PC-3 (cell line): ENCODE data around the gene COG3. TPM values are rescaled to one million over a fixed set of nuclear protein-coding genes. Genes with fewer than 3 reads are reported as not detected.
A peak's percentile ranks its signal among the peaks of the same experiment; 100 is the strongest.

Source experiments
- ATAC-seq: fragments of 200-7000 bp; cut with Tn5 transposase; 2 replicates; pipeline ENCODE4 v1.9.1; 2020; ENCODE audit warnings: mild to moderate bottlenecking, moderate library complexity
- BruUV-seq: library from RNA; stranded (reverse); fragments of 400-500 nt; replicated peaks from 2 replicates; lab custom pipeline; 2021; lab: Mats Ljungman, UMichigan
- CTCF ChIA-PET: fragments of 300-600 bp; sonication (Branson Sonifier 250); formaldehyde crosslinking; loops from one replicate; lab custom pipeline; 2022; ENCODE audit warnings: antibody characterized with exemption; lab: Charles Lee
- POLR2A ChIA-PET: fragments of 300-600 bp; sonication (Branson Sonifier 250); formaldehyde crosslinking; loops from one replicate; lab custom pipeline; 2022; ENCODE audit warnings: antibody characterized with exemption; ENCODE audit not compliant: unreplicated experiment; lab: Charles Lee
- DNase-seq: peaks from one replicate; pipeline ENCODE4 v3.0.0-alpha.2; 2015
- H2AFZ ChIP-seq: fragments of 300-600 bp; sonication (generic); 2 replicates; pipeline ENCODE4 v1.6.0; 2016; ENCODE audit warnings: antibody characterized with exemption, low read length
- H3F3A ChIP-seq: fragments of 300-600 bp; sonication (generic); one replicate; pipeline ENCODE4 v1.6.0; 2017; ENCODE audit warnings: antibody characterized with exemption, low read length, control low read depth, mild to moderate bottlenecking; ENCODE audit not compliant: unreplicated experiment
- H3K27ac ChIP-seq: fragments of 300-600 bp; sonication (generic); 2 replicates; pipeline ENCODE4 v1.5.1; 2016; ENCODE audit warnings: mild to moderate bottlenecking, low read length
- H3K27me3 ChIP-seq: fragments of 300-600 bp; sonication (generic); 2 replicates; pipeline ENCODE4 v1.6.1; 2016; ENCODE audit warnings: low read length, mixed read lengths
- H3K36me3 ChIP-seq: fragments of 300-600 bp; sonication (generic); 2 replicates; pipeline ENCODE4 v1.6.1; 2016; ENCODE audit warnings: low read depth, mixed run types, low read length, mixed read lengths
- H3K4me1 ChIP-seq: fragments of 300-600 bp; sonication (generic); 2 replicates; pipeline ENCODE4 v1.5.1; 2016; ENCODE audit warnings: low read length; ENCODE audit not compliant: insufficient read depth
- H3K4me2 ChIP-seq: fragments of 300-600 bp; sonication (generic); 2 replicates; pipeline ENCODE4 v1.6.0; 2016; ENCODE audit warnings: low read length
- H3K4me3 ChIP-seq: fragments of 300-600 bp; sonication (generic); 2 replicates; pipeline ENCODE4 v1.5.1; 2016; ENCODE audit warnings: mild to moderate bottlenecking, low read length, mixed read lengths
- H3K79me2 ChIP-seq: fragments of 300-600 bp; sonication (generic); 2 replicates; pipeline ENCODE4 v1.6.1; 2017; ENCODE audit warnings: low read length, mixed read lengths
- H3K9ac ChIP-seq: fragments of 300-600 bp; sonication (generic); 2 replicates; pipeline ENCODE4 v1.6.0; 2016; ENCODE audit warnings: mild to moderate bottlenecking, low read length
- H3K9me2 ChIP-seq: fragments of 300-600 bp; sonication (generic); replicated peaks from 2 replicates; pipeline ENCODE4 v1.6.1; 2016; ENCODE audit warnings: mixed run types, low read length, mixed read lengths
- H3K9me3 ChIP-seq: fragments of 300-600 bp; sonication (generic); 2 replicates; pipeline ENCODE4 v1.6.1; 2016; ENCODE audit warnings: low read length, mixed read lengths
- H4K20me1 ChIP-seq: fragments of 300-600 bp; sonication (generic); 2 replicates; pipeline ENCODE4 v1.6.1; 2016; ENCODE audit warnings: low read length, mixed read lengths
- EZH2 ChIP-seq: fragments of 300-600 bp; sonication (generic); IDR thresholded peaks from one replicate; pipeline ENCODE4 v1.6.1; 2017; ENCODE audit warnings: antibody characterized with exemption, mild to moderate bottlenecking, low read length; ENCODE audit not compliant: unreplicated experiment
- EZH2phosphoT487 ChIP-seq: fragments of 300-600 bp; sonication (generic); IDR thresholded peaks from 2 replicates; pipeline ENCODE4 v1.6.1; 2018; ENCODE audit warnings: mild to moderate bottlenecking, antibody characterized with exemption, low read length, borderline replicate concordance
- intact Hi-C: fragments of 100-400 bp; cut with micrococcal nuclease; formaldehyde crosslinking; loops from 2 replicates; pipeline ENCODE4 v1.9.0; 2023
- total RNA-seq: library from RNA; depleted of rRNA; stranded (reverse); fragments of >200 nt; gene quantifications from 2 replicates; pipeline ENCODE4 v1.2.3, GENCODE V29; 2014
- TF ChIP-seq, protein P1 (sequence below): fragments of 300-600 bp; sonication (generic); conservative IDR thresholded peaks from 2 replicates; pipeline ENCODE4 v1.5.1; 2017; ENCODE audit warnings: antibody characterized with exemption, low read depth, mild to moderate bottlenecking, low read length

Gene COG3
- total RNA-seq, 1 experiment from 2014 or later = 28.8 TPM

DNA sequence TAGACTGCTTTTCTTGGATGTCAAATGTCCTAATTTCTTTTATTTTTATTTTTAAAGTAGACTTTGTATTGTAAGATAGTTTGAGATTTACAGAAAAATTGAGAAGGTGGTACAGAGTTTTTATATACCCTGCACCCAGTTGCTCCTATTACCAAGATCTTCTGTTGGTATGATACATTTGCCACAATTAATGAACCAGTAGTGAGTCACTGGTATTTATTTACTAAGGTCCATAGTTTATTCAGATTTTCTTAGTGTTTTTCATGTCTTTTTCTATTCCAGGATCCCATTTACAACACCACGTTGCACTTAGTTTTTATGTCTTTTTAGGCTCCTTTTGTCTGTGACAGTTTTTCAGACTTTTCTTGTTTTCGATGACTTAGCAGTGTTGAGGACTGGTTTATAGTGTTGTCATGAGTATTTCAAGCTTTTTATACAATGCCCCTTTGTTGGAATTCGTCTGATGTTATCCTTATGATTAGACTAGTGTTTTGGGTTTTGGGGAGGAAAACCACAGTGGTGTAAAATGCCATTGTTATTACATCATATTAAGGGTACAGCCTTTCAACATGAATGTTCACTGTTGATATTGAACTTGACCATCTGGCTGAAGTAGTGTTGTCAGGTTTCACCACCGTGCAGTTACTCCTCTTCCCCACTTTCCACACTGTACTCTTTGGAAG is 35.9 kb downstream of the COG3 start:
- POLR2A ChIA-PET = no interaction called here
- Histone ChIP-seq H3K4me1 (peaks cover 29% of the 10 kb centered on the region), H2AFZ (no peak overlapping the region), H3K9ac (peak overlapping the region; percentile 29), H3K4me3 (peak overlapping the region; percentile 5; the same call in 1 of the 2 replicates), H3K36me3 (peaks cover 42% of the 10 kb centered on the region), H3K27me3 (no peaks in the 10 kb centered on the region), H3K4me2 (peak overlapping the region; percentile 64), H4K20me1 (no peaks in the 10 kb centered on the region), H3K79me2 (peaks cover 9% of the 10 kb centered on the region), H3K9me3 (no peaks in the 10 kb centered on the region), H3F3A (no peaks in the 10 kb centered on the region), H3K27ac (peak overlapping the region; percentile 83), H3K9me2 (no peaks in the 10 kb centered on the region)
- BruUV-seq = no TSS peak
- ATAC-seq (peak; percentile 79), DNase-seq (peak; percentile 80)
- intact Hi-C loops = no loop called here
- TF ChIP-seq, protein P1, sequence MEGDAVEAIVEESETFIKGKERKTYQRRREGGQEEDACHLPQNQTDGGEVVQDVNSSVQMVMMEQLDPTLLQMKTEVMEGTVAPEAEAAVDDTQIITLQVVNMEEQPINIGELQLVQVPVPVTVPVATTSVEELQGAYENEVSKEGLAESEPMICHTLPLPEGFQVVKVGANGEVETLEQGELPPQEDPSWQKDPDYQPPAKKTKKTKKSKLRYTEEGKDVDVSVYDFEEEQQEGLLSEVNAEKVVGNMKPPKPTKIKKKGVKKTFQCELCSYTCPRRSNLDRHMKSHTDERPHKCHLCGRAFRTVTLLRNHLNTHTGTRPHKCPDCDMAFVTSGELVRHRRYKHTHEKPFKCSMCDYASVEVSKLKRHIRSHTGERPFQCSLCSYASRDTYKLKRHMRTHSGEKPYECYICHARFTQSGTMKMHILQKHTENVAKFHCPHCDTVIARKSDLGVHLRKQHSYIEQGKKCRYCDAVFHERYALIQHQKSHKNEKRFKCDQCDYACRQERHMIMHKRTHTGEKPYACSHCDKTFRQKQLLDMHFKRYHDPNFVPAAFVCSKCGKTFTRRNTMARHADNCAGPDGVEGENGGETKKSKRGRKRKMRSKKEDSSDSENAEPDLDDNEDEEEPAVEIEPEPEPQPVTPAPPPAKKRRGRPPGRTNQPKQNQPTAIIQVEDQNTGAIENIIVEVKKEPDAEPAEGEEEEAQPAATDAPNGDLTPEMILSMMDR = no peak
- no peak for TF ChIP-seq EZH2phosphoT487
- no peak for TF ChIP-seq EZH2
- CTCF ChIA-PET = no interaction called here

DNA sequence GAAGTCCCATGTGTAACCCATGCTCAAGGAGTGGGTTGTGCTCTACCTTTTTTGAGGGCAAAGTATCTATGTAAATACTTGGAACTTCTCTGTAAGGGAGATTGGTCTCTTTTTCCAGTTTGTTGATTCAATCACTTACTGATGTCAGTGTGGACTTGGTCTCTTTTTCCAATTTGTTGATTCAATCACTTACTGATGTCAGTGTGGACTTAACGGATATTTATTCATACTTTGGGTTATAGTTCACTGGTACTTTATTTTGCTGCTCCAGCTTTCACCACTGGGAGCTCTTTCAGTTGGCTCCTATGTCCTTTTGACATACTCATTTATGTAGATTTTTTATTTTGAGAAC is 36.4 kb downstream of the COG3 start:
- Histone ChIP-seq H3K4me2 (peak overlapping the region; percentile 64), H3F3A (no peaks in the 10 kb centered on the region), H3K9ac (no peak overlapping the region), H3K27me3 (no peaks in the 10 kb centered on the region), H3K27ac (peak overlapping the region; percentile 83), H4K20me1 (no peaks in the 10 kb centered on the region), H3K79me2 (peaks cover 9% of the 10 kb centered on the region), H3K4me3 (no peak overlapping the region), H3K4me1 (peaks cover 29% of the 10 kb centered on the region), H3K9me2 (no peaks in the 10 kb centered on the region), H2AFZ (no peak overlapping the region), H3K9me3 (no peaks in the 10 kb centered on the region), H3K36me3 (peaks cover 42% of the 10 kb centered on the region)
- no peak for TF ChIP-seq EZH2phosphoT487
- ATAC-seq (no peak), DNase-seq (no peak)
- CTCF ChIA-PET = no interaction called here
- BruUV-seq = TSS peak; percentile 29
- POLR2A ChIA-PET = interaction anchor here (0.6 kb wide), 1 partner anchor 142 kb away, joined by 3 read pairs; no protein-coding TSS in a partner anchor
- intact Hi-C loops = no loop called here

DNA sequence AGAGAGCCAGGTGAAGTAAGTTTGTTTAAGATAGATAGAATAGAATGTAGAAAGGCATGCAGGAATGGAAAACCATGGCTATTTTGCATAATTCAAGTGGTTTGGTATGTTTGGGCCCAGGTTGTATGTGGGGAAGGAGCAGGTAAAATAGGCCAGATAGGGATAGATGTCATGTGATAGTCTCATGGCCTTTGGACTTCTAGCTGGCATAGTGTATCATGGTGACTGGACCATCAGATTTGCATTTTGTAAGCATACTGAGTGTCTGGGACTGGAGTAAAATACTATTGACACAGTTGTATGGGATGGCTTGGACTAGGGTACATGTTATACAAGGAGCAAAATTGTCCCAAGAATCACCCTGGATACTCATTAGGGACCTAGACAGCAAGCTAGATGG is 38.9 kb downstream of the COG3 start:
- Histone ChIP-seq H2AFZ (no peak overlapping the region), H3K9me2 (no peaks in the 10 kb centered on the region), H3K79me2 (peaks cover 9% of the 10 kb centered on the region), H3F3A (no peaks in the 10 kb centered on the region), H3K9me3 (no peaks in the 10 kb centered on the region), H3K4me2 (no peak overlapping the region), H3K4me1 (peaks cover 22% of the 10 kb centered on the region), H4K20me1 (no peaks in the 10 kb centered on the region), H3K4me3 (no peak overlapping the region), H3K36me3 (peaks cover 31% of the 10 kb centered on the region), H3K27me3 (no peaks in the 10 kb centered on the region), H3K9ac (no peak overlapping the region), H3K27ac (no peak overlapping the region)
- ChIA-PET POLR2A (no interaction called here), CTCF (no interaction called here)
- intact Hi-C loops = no loop called here
- DNase-seq (no peak), ATAC-seq (no peak)
- TF ChIP-seq EZH2 (no peak), EZH2phosphoT487 (no peak)
- TF ChIP-seq, protein P1 = no peak
- no TSS peak for BruUV-seq
